NCI-H526 treated with DMSO at 0.1 percent for 48 hours (cell line): ENCODE data around the gene RGS1.

Experiments
- DNase-seq: peaks from one replicate; lab custom pipeline; 2025; lab: John Stamatoyannopoulos, UW

Gene RGS1

GRCh38 chr1:192553741-192554140 lies 21.8 kb upstream of the RGS1 start:
- DNase-seq: no peak

- no peak for DNase-seq
Measured at GRCh38 chr1:192554904-192555303, 20.7 kb upstream of the RGS1 start.

- no peak for DNase-seq
Measured at GRCh38 chr1:192555399-192555798, 20.2 kb upstream of the RGS1 start.

GRCh38 chr1:192557841-192558595 lies 17.6 kb upstream of the RGS1 start:
- DNase-seq: no peak

- DNase-seq: no peak
Measured at GRCh38 chr1:192559115-192560006, 16.2 kb upstream of the RGS1 start.

DNA sequence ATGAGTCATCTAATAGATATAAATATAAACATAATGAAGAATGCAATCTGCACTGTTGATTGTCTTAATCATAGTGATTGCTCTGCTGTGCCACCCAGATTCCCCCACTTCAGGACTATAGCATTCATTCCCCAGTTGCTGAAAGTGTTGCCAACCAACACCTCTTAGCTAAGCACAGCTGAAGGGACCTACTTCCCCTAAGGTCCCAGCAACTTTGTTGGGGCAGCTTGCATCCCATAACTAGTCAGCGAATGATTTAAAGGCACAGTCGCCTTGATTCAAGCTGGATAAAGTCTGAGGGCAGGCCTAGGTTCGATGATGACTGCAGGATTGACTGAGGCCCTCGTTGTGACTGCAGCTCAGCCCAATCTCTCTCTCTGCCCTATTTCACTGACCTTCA lies 14.3 kb upstream of the RGS1 start:
- no peak for DNase-seq

GRCh38 chr1:192563129-192563528 lies 12.4 kb upstream of the RGS1 start:
- no peak for DNase-seq

GRCh38 chr1:192564099-192564498 lies 11.5 kb upstream of the RGS1 start:
- no peak for DNase-seq

DNA sequence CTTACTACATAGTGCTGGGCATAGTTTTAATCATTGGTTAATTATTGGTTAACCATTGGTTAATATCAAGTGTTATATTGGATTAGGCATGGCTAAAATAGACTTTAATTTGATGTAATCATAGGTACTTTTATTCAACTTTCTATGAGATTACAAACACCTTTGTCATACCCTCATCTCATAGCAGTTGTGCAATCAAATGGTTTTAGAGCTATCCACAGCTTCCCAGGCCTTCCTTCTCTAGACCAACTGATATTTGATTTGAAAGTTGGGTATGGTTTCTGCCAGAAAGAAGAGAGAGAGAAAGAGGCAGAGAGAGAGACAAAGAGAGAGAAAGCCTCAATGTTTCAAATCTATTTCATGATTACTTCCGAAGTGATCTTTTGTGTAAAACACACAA lies 9.6 kb upstream of the RGS1 start:
- no peak for DNase-seq

DNA sequence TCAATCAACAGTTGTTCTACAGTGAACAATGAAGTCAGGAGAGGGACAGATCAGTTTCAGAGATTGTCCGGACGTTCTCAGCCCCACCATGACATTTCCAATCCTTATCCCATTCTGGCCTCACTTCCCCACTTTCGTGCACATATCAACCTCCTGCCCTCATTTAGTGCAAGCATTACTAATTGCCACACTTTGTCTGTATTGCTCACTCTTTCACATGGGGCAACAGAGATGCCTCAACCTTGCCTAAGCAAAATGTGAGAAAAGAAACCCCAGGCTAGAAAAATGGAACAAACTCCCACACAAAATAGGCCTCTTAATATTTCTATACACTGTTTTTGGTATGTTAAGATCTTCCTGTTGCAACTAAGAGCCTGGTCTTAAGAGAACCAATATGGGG lies 8.9 kb upstream of the RGS1 start:
- DNase-seq: no peak

DNA sequence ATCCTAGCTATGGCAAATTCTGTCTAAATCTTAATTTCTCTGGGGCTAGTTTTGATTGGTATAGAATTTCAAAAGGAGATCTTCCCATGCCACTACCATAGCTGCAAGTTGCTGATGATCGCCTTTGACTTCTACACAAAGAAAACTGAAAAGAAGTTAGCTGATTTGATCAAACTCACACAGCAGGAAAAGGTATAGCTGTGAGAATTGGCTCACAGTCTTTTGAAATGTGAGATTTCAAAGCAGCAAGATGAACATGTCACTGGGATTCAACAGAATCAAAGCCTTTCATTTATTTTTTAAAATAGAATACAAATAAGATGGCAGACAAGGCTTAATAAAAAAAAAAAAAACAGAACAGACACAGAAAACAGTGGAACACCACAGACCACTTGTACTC lies 7.5 kb upstream of the RGS1 start:
- DNase-seq: no peak

GRCh38 chr1:192571668-192572067 lies 3.9 kb upstream of the RGS1 start:
- DNase-seq: no peak

DNA sequence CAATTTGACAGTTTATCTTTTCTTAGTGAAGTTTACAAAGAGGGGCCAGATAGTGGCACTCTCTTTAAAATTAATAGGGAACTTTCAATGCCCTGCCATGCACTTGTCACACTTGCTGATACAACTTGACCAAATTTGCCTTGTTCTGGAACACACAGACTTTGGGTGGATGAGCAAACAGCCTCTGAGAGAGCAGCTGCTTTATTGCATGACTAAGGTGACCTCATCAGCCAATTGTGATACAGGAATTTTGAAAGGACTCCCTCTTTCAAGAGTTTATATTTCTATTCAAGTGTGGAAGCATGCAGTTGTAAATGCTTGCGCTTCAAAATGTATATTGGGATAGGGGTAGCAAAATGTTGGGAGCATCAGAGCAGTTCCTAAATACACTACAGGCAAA lies 2.1 kb upstream of the RGS1 start:
- no peak for DNase-seq

DNA sequence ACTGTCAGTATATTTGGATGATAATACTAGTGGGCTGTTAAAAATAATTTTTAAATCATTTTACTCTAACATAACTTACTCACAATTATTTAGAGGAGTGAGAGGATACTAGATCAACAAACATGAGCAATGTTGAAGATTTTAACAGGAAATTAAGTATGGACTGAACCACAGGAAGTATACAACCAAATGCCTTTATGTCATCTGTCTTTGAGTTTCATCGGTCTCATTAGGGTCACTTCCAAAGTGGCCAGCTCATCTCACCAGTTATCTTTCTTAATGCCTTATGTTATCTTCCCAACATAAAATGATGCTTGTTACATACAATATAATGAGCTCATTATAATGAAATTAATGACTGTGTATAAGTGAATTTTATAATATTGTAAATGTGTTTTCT lies 1.5 kb upstream of the RGS1 start:
- no peak for DNase-seq

DNA sequence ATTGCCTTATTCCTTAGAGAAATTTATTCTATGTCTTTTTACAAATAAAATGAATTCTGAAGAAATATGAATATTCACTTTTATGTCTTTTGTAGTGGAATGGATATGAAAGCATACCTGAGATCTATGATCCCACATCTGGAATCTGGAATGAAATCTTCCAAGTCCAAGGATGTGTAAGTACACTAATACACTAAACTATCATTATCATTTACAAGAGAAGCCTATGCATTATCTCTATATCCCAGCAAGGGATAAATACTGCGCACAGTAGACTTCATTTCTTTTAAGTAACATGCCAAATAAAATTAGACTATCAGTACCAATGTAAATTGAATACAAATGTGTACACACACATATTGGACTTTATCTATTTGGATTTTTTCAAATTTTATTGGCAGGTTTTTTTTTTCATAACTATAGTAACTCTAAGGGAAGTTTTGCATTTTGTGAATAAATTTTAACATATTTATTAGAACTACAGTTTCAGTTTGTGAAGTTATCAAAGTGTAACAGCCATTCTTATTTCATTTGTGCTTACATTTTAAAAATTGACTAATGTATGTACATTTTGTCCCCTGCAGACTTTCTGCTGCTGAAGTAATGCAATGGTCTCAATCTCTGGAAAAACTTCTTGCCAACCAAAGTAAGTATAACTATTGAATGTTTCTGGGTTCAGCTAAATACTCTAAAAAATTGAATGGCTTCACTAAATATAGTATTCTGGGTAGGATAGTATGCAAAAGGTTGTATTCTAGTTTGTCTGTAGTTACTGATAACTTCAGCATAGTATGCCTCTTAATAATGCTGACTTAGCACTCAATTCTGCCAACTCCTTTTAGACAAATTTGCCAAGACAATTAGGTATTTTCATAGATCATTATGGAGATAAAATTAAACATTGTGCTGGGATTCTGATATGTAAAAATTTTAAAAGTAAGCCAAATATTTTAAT lies 894 bp downstream of the RGS1 start:
- no peak for DNase-seq

- no peak for DNase-seq
Measured at GRCh38 chr1:192577145-192578140, 1.9 kb downstream of the RGS1 start.

GRCh38 chr1:192578144-192578909 lies 2.8 kb downstream of the RGS1 start:
- no peak for DNase-seq

DNA sequence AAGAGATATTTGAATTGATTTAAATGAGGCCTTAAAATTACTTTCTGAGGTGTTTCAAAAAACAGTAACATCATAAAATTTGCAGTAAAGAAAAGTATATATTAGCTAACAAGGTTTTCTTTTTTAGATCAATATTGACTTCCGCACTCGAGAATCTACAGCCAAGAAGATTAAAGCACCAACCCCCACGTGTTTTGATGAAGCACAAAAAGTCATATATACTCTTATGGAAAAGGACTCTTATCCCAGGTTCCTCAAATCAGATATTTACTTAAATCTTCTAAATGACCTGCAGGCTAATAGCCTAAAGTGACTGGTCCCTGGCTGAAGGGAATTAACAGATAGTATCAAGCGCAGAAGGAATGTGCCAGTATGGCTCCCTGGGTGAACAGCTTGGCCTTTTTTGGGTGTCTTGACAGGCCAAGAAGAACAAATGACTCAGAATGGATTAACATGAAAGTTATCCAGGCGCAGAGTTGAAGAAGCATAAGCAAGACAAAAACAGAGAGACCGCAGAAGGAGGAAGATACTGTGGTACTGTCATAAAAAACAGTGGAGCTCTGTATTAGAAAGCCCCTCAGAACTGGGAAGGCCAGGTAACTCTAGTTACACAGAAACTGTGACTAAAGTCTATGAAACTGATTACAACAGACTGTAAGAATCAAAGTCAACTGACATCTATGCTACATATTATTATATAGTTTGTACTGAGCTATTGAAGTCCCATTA lies 3.6 kb downstream of the RGS1 start:
- DNase-seq: no peak

DNA sequence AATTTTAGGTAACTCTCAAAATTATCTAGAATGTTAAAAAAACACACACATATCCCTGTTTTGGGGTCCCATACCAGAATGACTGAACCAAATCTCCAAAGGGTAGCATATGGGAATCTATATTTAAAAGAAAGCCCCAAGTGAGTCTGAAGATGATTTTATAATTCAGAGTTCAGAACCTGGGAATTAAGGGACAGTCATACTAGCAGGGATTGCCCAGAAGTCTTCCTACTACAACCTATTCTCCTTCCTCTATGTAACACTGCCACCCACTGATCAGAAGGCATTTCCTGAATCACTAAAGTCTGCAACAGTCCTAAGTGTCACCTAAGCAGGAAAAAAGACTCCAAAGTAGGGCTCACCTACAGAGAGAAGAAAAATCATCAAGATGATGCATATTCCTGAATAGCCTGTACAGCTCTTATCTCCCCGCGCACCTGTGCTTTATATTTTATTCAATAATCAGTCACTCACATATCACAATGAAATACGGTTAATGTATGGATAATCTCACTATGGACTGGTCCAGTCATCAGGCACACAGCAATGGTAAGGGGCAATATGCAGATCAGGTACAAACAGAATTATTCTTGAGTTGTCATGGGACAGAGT lies 4.9 kb downstream of the RGS1 start:
- DNase-seq: no peak
